NCI-H1694 (cell line): ENCODE results near the gene LALBA.
"Not testable (repeated sequence)": the region's sequence is repeated elsewhere in the genome, so short reads cannot be mapped to it uniquely, and the experiment has no call there.

Experiments used
- DNase-seq: peaks from one replicate; lab custom pipeline; 2025; lab: John Stamatoyannopoulos, UW

LALBA gene

GRCh38 chr12:48569946-48570345, at the start of gene LALBA:
LALBA (minus strand) TSS chr12:48570046; CDS start chr12:48570020, 26 bp downstream.
- no peak for DNase-seq

- DNase-seq: peak; percentile 71
These were observed 48.7 kb upstream of the LALBA start for GRCh38 chr12:48618541-48618940.

GRCh38 chr12:48615681-48616080, 45.8 kb upstream of the LALBA start:
- no peak for DNase-seq

GRCh38 chr12:48613321-48613720, 43.5 kb upstream of the LALBA start:
- DNase-seq: no peak

GRCh38 chr12:48602192-48602989, 32.5 kb upstream of the LALBA start:
- no peak for DNase-seq

GRCh38 chr12:48601013-48601756, 31.3 kb upstream of the LALBA start:
- no peak for DNase-seq

- DNase-seq: no peak
These were observed 30.7 kb upstream of the LALBA start for GRCh38 chr12:48600552-48600951.

- DNase-seq: no peak
These were observed 22.8 kb upstream of the LALBA start for GRCh38 chr12:48592591-48593086.

GRCh38 chr12:48586361-48586760, 16.5 kb upstream of the LALBA start:
- DNase-seq: no peak

GRCh38 chr12:48583728-48584127, 13.9 kb upstream of the LALBA start:
- no peak for DNase-seq

GRCh38 chr12:48580831-48581230, 11.0 kb upstream of the LALBA start:
- no peak for DNase-seq

GRCh38 chr12:48572326-48572725, 2.5 kb upstream of the LALBA start:
- DNase-seq: no peak

- DNase-seq: no peak
These were observed 2.1 kb downstream of the LALBA start for GRCh38 chr12:48567731-48568130.

- no peak for DNase-seq
These were observed 11.9 kb downstream of the LALBA start for GRCh38 chr12:48557919-48558318.

GRCh38 chr12:48556631-48557030, 13.2 kb downstream of the LALBA start:
- DNase-seq: no peak

GRCh38 chr12:48553666-48554343, 16.0 kb downstream of the LALBA start:
- DNase-seq: not testable (repeated sequence)

GRCh38 chr12:48551636-48552035, 18.2 kb downstream of the LALBA start:
- DNase-seq: not testable (repeated sequence)

GRCh38 chr12:48547012-48547411, 22.8 kb downstream of the LALBA start:
- not testable (repeated sequence) for DNase-seq

- no peak for DNase-seq
These were observed 23.9 kb downstream of the LALBA start for GRCh38 chr12:48545833-48546469.

- no peak for DNase-seq
These were observed 27.4 kb downstream of the LALBA start for GRCh38 chr12:48542300-48542928.

- DNase-seq: no peak
These were observed 33.2 kb downstream of the LALBA start for GRCh38 chr12:48536602-48537001.

GRCh38 chr12:48532601-48533000, 37.2 kb downstream of the LALBA start:
- no peak for DNase-seq
